Mesenchymal stem cell (in vitro differentiated cells and primary cell): ENCODE results near the gene HPSE2.
"Not testable (repeated sequence)": the region's sequence is repeated elsewhere in the genome, so short reads cannot be mapped to it uniquely, and the experiment has no call there.

ENCODE experiments used
- DNase-seq: peaks from one replicate; pipeline ENCODE4 v3.0.0-alpha.2; 2013
- H2AFZ ChIP-seq: one replicate; pipeline ENCODE4 v1.6.1; 2013; ENCODE audit warnings: low read depth, mild to moderate bottlenecking, control low read depth, inconsistent platforms, low read length, moderate library complexity
- H2AK5ac ChIP-seq: 2 replicates; pipeline ENCODE4 v1.6.1; 2013; ENCODE audit warnings: low read length, moderate library complexity, mild to moderate bottlenecking, inconsistent platforms; ENCODE audit not compliant: severe bottlenecking
- H2BK120ac ChIP-seq: one replicate; pipeline ENCODE4 v1.6.1; 2013; ENCODE audit warnings: low read depth, mild to moderate bottlenecking, inconsistent platforms, low read length, moderate library complexity
- H2BK12ac ChIP-seq, 2 experiments: one replicate each; pipeline ENCODE4 v1.6.1; 2013; ENCODE audit warnings: inconsistent platforms in 2 of 2, low read length in 2 of 2, mild to moderate bottlenecking in 2 of 2, moderate library complexity in 2 of 2, control low read depth in 1 of 2
- H2BK15ac ChIP-seq: one replicate; pipeline ENCODE4 v1.6.1; 2013; ENCODE audit warnings: mild to moderate bottlenecking, low read depth, inconsistent platforms; ENCODE audit not compliant: poor library complexity, severe bottlenecking
- H2BK5ac ChIP-seq: 2 replicates; pipeline ENCODE4 v1.6.1; 2013; ENCODE audit warnings: low read depth, mild to moderate bottlenecking, low read length, control low read depth, inconsistent platforms; ENCODE audit not compliant: poor library complexity, severe bottlenecking
- H3K14ac ChIP-seq, 2 experiments: one replicate each; pipeline ENCODE4 v1.6.1; 2013; ENCODE audit warnings: inconsistent platforms in 2 of 2, low read length in 2 of 2, control low read depth in 1 of 2, mild to moderate bottlenecking in 1 of 2, moderate library complexity in 1 of 2
- H3K18ac ChIP-seq, 2 experiments: one replicate each; pipeline ENCODE4 v1.6.1; 2013; ENCODE audit warnings: inconsistent platforms in 2 of 2, low read length in 2 of 2, control low read depth in 1 of 2, low read depth in 1 of 2, mild to moderate bottlenecking in 1 of 2
- H3K23ac ChIP-seq, 2 experiments: one replicate each; pipeline ENCODE4 v1.6.1; 2013; ENCODE audit warnings: inconsistent platforms in 2 of 2, low read length in 2 of 2, mild to moderate bottlenecking in 2 of 2, moderate library complexity in 2 of 2, control low read depth in 1 of 2
- H3K27ac ChIP-seq: 2 replicates; pipeline ENCODE4 v1.5.1; 2013; ENCODE audit warnings: mild to moderate bottlenecking, moderate library complexity, low read length, control low read depth, inconsistent platforms; ENCODE audit not compliant: poor library complexity, severe bottlenecking
- H3K27me3 ChIP-seq, 2 experiments: 2 replicates each; pipeline versions ENCODE4 v1.6.1 to v1.7.0; 2013; ENCODE audit warnings: low read length in 2 of 2, mild to moderate bottlenecking in 2 of 2, moderate library complexity in 2 of 2, control low read depth in 1 of 2, inconsistent platforms in 1 of 2; ENCODE audit not compliant: control insufficient read depth in 1 of 2, insufficient read depth in 1 of 2
- H3K36me3 ChIP-seq, 2 experiments: 2 replicates each; pipeline versions ENCODE4 v1.6.1 to v1.7.0; 2013; ENCODE audit warnings: low read length in 2 of 2, control low read depth in 1 of 2, inconsistent platforms in 1 of 2, low read depth in 1 of 2, mild to moderate bottlenecking in 1 of 2; ENCODE audit not compliant: insufficient read depth in 2 of 2, control insufficient read depth in 1 of 2
- H3K4ac ChIP-seq, 2 experiments: one replicate each; pipeline ENCODE4 v1.6.1; 2013; ENCODE audit warnings: inconsistent platforms in 2 of 2, low read length in 2 of 2, mild to moderate bottlenecking in 2 of 2, moderate library complexity in 2 of 2, control low read depth in 1 of 2, low read depth in 1 of 2
- H3K4me1 ChIP-seq: 2 replicates; pipeline ENCODE4 v1.6.1; 2013; ENCODE audit warnings: low read depth, low read length, control low read depth; ENCODE audit not compliant: control insufficient read depth, insufficient read depth
- H3K4me2 ChIP-seq: 2 replicates; pipeline ENCODE4 v1.6.1; 2013; ENCODE audit warnings: low read length, mild to moderate bottlenecking, inconsistent platforms; ENCODE audit not compliant: poor library complexity, severe bottlenecking
- H3K4me3 ChIP-seq, 2 experiments: 2 replicates each; pipeline versions ENCODE4 v1.5.1 to v1.7.0; 2013; ENCODE audit warnings: low read length in 2 of 2, mild to moderate bottlenecking in 2 of 2, control low read depth in 1 of 2, low read depth in 1 of 2; ENCODE audit not compliant: insufficient read depth in 1 of 2
- H3K79me1 ChIP-seq: replicated peaks from 2 replicates; pipeline ENCODE4 v1.6.1; 2013; ENCODE audit warnings: mild to moderate bottlenecking, control low read depth, low read length, inconsistent platforms; ENCODE audit not compliant: poor library complexity, severe bottlenecking
- H3K9ac ChIP-seq: 2 replicates; pipeline ENCODE4 v1.7.0; 2013; ENCODE audit warnings: mild to moderate bottlenecking, low read length, moderate library complexity
- H3K9me3 ChIP-seq: 2 replicates; pipeline ENCODE4 v1.7.0; 2013; ENCODE audit warnings: mild to moderate bottlenecking, low read length; ENCODE audit not compliant: control insufficient read depth
- H4K8ac ChIP-seq: one replicate; pipeline ENCODE4 v1.6.1; 2013; ENCODE audit warnings: inconsistent platforms, mild to moderate bottlenecking, low read length, moderate library complexity
- H4K91ac ChIP-seq: one replicate; pipeline ENCODE4 v1.6.1; 2013; ENCODE audit warnings: mild to moderate bottlenecking, low read length, inconsistent platforms
- WGBS: methylation state at CpG from one replicate; pipeline ENCODE4 v1.1.7; 2013; ENCODE audit warnings: mixed read lengths; 5-methylcytosine and 5-hydroxymethylcytosine counted together

Gene HPSE2

DNA sequence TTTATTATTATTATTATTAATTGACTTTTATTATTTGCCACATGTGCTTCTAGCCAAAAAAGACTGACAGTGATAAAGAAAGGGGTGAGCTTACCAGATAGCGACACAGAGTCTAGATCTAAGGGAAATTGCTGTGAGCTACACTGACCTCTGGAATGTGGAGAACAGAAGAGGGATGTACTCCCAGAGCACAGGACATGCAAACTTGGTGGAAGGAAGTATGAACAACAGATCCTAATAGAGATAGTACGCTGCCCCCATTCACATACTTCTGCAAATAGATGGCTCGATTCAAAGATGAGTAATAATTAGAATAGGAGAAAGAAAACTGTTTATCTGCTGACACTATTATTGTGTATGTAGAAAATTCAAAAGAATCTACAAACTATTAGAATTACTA is 679.6 kb downstream of the HPSE2 start:
- H3K9ac ChIP-seq: no peak overlapping the region
- WGBS: 44% methylated on average over 1 of the region's 3 CpGs
- H4K91ac ChIP-seq: no peak overlapping the region
- peak; percentile 58 for DNase-seq
- H3K36me3 ChIP-seq: no peaks in the 10 kb centered on the region
- no peak overlapping the region for H2AFZ ChIP-seq
- no peak overlapping the region for H4K8ac ChIP-seq
- no peak overlapping the region for H2BK15ac ChIP-seq
- H3K4me3 ChIP-seq: no peak overlapping the region
- H3K79me1 ChIP-seq: no peaks in the 10 kb centered on the region
- H2BK5ac ChIP-seq: no peak overlapping the region
- no peak overlapping the region for H3K23ac ChIP-seq
- H3K18ac ChIP-seq: no peak overlapping the region
- H2BK120ac ChIP-seq: no peak overlapping the region
- no peak overlapping the region for H3K4me2 ChIP-seq
- H3K27ac ChIP-seq: no peak overlapping the region
- H2BK12ac ChIP-seq: no peak overlapping the region
- H2AK5ac ChIP-seq: no peak overlapping the region
- no peak overlapping the region for H3K4ac ChIP-seq
- no peaks in the 10 kb centered on the region for H3K27me3 ChIP-seq
- H3K14ac ChIP-seq: no peak overlapping the region
- H3K4me1 ChIP-seq: no peaks in the 10 kb centered on the region
- no peaks in the 10 kb centered on the region for H3K9me3 ChIP-seq

DNA sequence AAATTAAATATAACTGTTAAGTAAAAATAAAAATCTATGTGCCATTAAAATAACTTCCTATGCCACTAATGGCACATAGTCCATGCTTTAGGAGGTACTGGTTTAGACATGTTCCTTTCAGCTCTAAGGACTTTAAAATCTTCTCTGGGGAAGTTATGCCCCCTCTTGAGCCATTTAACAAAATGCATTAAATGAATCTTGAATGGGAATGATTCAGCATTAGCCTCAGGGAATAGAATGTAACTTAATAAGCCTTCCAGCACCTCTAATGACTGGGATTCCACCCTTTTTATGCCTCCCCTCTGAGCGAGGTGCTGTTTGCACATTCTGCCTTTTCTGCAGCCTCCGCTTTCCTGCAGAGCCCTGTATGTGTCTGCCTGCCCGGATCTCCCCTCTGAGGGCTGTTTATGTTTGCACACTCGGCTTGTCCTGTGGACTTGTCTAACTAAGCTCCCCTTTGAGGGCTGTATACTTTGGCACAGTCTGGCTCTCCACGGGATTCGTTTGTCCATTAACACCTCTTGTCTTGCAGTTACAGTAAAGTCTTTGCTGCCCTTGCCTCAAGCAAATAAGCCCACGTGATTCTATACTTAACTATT is 680.5 kb downstream of the HPSE2 start:
- Histone ChIP-seq H3K9me3 (no peaks in the 10 kb centered on the region), H2BK12ac (no peak overlapping the region), H3K14ac (no peak overlapping the region), H2AK5ac (no peak overlapping the region), H3K9ac (no peak overlapping the region), H3K4ac (no peak overlapping the region), H2AFZ (no peak overlapping the region), H3K4me2 (no peak overlapping the region), H3K4me1 (no peaks in the 10 kb centered on the region), H3K23ac (no peak overlapping the region), H3K27me3 (no peaks in the 10 kb centered on the region), H3K18ac (peak overlapping the region in 1 of 2 experiments; percentile 13), H2BK120ac (no peak overlapping the region), H3K79me1 (no peaks in the 10 kb centered on the region), H3K27ac (no peak overlapping the region), H4K8ac (peak overlapping the region; percentile 29), H3K36me3 (no peaks in the 10 kb centered on the region), H2BK5ac (no peak overlapping the region), H4K91ac (no peak overlapping the region), H3K4me3 (no peak overlapping the region), H2BK15ac (no peak overlapping the region)
- peak; percentile 34 for DNase-seq
- 13% methylated on average over 5 of the region's 7 CpGs for WGBS

DNA sequence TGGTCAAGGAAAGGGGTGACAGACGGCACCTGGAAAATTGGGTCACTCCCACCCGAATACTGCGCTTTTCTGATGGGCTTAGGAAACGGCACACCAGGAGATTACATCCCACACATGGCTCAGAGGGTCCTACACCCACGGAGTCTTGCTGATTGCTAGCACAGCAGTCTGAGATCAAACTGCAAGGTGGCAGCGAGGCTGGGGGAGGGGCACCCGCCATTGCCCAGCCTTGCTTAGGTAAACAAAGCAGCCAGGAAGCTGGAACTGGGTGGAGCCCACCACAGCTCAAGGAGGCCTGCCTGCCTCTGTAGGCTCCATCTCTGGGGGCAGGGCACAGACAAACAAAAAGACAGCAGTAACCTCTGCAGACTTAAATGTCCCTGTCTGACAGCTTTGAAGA is 694.1 kb downstream of the HPSE2 start:
- not testable (repeated sequence) for H3K9ac ChIP-seq, H2BK5ac ChIP-seq, H4K8ac ChIP-seq, H2BK15ac ChIP-seq, H3K27me3 ChIP-seq, H3K4me1 ChIP-seq, H3K79me1 ChIP-seq, H3K4me3 ChIP-seq, H3K4me2 ChIP-seq, H2AFZ ChIP-seq, DNase-seq, H3K14ac ChIP-seq, H2BK120ac ChIP-seq, H3K27ac ChIP-seq, H2BK12ac ChIP-seq, H2AK5ac ChIP-seq, H3K36me3 ChIP-seq, H3K23ac ChIP-seq, H3K4ac ChIP-seq, H4K91ac ChIP-seq, H3K9me3 ChIP-seq
- H3K18ac ChIP-seq: peak overlapping the region in 1 of 2 experiments; percentile 24
- WGBS: 90% methylated on average over 5 of the region's 7 CpGs

DNA sequence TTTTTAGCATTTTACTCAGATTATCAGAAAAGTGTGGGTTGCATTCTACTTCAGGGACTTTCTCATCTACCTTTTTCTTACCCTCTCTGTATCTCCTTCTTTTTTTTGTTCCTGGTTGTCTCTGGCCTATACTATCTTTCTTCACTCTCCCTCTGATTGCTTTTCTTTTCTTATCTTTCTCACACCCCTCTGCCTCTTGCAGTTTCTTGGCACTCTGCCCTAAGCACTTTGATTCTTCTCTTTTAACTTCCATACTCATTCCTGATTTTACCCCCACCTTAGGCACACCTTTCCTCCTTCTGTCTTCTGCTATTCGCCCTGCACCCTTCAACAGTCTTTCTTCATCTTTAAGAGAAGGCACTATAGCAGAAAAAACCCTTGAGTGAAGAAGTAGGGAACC is 696.1 kb downstream of the HPSE2 start:
- Histone ChIP-seq H3K14ac (no peak overlapping the region), H2BK5ac (no peak overlapping the region), H3K36me3 (no peaks in the 10 kb centered on the region), H3K79me1 (no peaks in the 10 kb centered on the region), H2AK5ac (no peak overlapping the region), H2BK120ac (no peak overlapping the region), H3K9ac (no peak overlapping the region), H3K4me2 (no peak overlapping the region), H3K4me1 (no peaks in the 10 kb centered on the region), H2AFZ (no peak overlapping the region), H3K27ac (no peak overlapping the region), H3K4ac (no peak overlapping the region), H3K9me3 (no peaks in the 10 kb centered on the region), H3K27me3 (no peaks in the 10 kb centered on the region), H2BK12ac (no peak overlapping the region), H3K23ac (no peak overlapping the region), H3K18ac (peak overlapping the region; percentile 12 to 43), H2BK15ac (no peak overlapping the region), H3K4me3 (no peak overlapping the region), H4K8ac (no peak overlapping the region), H4K91ac (no peak overlapping the region)
- whole genome bisulfite sequencing: 67% methylated on average over 1 of the region's 1 CpG
- no peak for DNase-seq
